ENCODE data around the gene ARHGAP12.
"Not testable (repeated sequence)": the region's sequence is repeated elsewhere in the genome, so short reads cannot be mapped to it uniquely, and the experiment has no call there.

The ARHGAP12 gene, protein sequence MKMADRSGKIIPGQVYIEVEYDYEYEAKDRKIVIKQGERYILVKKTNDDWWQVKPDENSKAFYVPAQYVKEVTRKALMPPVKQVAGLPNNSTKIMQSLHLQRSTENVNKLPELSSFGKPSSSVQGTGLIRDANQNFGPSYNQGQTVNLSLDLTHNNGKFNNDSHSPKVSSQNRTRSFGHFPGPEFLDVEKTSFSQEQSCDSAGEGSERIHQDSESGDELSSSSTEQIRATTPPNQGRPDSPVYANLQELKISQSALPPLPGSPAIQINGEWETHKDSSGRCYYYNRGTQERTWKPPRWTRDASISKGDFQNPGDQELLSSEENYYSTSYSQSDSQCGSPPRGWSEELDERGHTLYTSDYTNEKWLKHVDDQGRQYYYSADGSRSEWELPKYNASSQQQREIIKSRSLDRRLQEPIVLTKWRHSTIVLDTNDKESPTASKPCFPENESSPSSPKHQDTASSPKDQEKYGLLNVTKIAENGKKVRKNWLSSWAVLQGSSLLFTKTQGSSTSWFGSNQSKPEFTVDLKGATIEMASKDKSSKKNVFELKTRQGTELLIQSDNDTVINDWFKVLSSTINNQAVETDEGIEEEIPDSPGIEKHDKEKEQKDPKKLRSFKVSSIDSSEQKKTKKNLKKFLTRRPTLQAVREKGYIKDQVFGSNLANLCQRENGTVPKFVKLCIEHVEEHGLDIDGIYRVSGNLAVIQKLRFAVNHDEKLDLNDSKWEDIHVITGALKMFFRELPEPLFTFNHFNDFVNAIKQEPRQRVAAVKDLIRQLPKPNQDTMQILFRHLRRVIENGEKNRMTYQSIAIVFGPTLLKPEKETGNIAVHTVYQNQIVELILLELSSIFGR

DNA sequence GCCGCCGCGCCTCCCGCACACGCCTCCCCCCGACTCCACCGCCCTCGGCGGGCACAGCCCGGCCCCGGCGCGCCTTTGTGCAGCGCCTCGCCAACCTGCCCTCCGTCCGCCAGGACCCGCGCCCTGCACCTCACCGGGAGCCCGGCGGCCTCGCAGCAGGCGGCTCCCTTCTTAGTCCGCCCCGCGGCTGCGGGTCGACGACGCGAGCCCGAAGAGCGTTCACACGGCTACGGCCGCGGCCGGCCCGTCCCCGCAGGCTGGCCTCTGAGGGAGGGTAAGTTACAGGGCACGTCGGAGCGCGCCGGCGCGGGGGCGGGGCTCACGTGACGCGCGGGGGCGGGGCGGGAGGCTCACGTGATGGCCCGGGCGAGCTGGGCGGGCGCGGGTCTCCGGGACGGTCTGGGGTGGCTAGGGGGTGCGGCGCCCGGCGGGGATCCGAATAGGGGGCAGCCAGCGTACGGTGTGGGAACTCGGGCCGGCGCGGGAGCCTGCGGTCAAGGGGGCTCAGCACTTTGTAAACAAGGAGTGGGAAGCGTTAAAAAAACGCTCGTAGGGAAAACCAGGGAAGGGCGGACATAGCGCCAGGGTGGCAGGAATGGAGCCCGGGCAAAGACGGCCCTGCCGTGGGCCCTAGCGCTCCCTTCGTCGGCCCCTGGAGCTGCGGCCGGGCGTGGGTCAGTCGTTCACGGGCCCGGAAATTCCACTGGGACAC, at the start of gene ARHGAP12:
TSS of gene ARHGAP12 (minus strand) at position 283 of the 712 bp plus-strand sequence. CDS start 19,976 bp downstream, outside the sequence.
- DNase-seq: peak; percentile 68

DNA sequence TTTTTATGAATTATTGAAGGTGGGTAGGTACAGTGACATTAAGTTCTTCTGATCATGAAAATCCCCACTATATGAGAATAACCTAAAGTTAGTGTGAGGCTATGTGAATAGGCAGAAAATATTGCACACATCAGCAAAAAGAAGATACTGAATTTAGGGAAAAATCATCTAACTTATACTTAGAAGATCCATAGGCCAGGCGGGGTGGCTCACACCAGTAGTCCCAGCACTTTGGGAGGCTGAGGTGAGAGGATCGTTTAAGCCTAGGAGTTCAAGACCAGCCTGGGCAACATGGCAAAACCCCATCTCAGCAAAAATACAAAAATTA, 49.5 kb upstream of the ARHGAP12 start:
- DNase-seq: no peak

GRCh38 chr10:31977440-31978155, 49.0 kb upstream of the ARHGAP12 start:
- no peak for DNase-seq

DNA sequence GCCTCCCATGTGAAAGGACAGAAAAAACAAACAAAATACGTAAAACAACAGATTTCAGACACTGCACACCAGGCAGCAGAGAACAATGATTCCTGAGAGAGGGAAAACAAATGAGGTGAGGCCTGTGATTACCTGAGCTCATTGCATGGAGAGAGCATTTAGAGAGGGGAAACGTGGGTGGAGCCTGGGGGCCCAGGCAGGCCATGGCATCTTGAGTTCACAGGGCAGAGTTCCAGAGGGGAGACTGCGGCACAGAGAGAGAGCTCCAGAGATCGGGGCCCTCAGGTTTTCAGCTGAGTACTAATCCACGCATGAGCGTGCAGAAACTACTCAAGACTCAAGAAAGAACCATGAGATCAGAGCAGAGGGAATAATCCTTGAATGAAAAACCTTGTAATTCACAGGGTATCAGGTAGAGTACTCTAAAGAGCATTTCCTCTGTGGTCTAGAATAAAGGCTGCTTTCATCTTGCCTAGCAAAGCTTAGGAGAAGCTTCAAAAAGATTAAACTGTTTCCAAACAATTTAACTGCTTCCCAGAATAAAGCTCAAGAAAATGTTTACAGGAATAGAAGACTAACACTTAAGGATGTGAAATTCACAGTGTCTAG, 46.6 kb upstream of the ARHGAP12 start:
- no peak for DNase-seq

DNA sequence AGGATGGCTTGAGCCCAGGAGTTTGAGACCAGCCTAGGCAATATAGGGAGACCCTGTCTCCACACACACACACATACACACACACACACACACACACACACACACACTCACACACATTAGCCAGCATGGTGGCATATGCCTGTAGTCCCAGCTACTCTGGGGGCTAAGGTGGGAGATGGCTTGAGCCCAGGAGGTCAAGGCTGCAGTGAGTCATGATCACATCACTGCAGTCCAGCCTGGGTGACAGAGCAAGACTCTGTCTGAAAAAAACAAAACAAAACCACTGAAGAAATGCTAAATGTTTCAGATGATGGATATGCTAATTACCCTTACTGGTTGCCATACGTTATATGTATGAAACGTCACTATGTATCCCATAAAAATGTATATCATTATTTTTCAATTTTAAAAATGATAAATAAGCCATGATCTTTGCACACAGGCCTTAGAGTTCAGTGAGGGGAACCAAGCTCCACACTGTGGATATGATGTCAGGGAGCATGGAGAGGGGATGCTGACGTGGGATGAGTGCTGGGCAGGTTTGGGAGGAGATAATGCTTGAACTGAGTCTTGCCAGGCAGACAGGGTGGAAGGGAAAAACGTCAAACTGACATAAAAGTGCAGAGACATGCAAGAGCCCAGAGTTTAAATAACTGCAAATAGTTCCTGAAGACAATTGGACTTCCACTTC, 45.9 kb upstream of the ARHGAP12 start:
- no peak for DNase-seq

GRCh38 chr10:31972519-31973041, 43.9 kb upstream of the ARHGAP12 start:
- no peak for DNase-seq

DNA sequence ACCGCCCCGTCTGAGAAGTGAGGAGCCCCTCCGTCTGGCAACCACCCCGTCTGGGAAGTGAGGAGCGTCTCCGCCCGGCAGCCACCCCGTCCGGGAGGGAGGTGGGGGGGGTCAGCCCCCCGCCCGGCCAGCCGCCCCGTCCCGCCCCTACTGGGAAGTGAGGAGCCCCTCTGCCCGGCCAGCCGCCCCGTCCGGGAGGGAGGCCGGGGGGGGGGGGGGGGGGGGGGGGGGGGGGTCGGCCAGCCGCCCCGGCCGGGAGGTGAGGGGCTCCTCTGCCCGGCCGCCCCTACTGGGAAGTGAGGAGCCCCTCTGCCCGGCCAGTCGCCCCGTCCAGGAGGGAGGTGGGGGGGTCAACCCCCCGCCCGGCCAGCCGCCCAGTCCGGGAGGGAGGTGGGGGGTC, 41.2 kb upstream of the ARHGAP12 start:
- not testable (repeated sequence) for DNase-seq

DNA sequence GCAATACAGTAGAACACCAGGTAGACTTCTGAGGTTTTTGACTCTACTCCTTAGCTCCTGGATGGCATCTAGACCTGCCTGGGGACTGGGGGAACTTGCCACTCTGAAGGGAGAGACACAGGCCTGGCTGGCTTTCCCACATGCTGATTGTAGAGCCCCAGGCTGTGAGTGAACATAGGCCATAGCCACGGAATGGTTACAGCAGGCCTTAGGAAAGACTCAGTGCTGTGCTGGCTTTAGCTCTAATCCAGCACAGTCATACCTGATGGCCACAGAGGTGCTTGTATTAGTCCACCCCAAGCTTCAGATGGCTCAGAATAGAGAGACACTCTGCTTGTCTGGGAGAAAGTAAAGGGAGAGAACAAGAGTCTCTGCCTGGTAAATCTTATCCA, 35.0 kb upstream of the ARHGAP12 start:
- DNase-seq: no peak

- no peak for DNase-seq
These were observed 34.4 kb upstream of the ARHGAP12 start for GRCh38 chr10:31962826-31963588.

DNA sequence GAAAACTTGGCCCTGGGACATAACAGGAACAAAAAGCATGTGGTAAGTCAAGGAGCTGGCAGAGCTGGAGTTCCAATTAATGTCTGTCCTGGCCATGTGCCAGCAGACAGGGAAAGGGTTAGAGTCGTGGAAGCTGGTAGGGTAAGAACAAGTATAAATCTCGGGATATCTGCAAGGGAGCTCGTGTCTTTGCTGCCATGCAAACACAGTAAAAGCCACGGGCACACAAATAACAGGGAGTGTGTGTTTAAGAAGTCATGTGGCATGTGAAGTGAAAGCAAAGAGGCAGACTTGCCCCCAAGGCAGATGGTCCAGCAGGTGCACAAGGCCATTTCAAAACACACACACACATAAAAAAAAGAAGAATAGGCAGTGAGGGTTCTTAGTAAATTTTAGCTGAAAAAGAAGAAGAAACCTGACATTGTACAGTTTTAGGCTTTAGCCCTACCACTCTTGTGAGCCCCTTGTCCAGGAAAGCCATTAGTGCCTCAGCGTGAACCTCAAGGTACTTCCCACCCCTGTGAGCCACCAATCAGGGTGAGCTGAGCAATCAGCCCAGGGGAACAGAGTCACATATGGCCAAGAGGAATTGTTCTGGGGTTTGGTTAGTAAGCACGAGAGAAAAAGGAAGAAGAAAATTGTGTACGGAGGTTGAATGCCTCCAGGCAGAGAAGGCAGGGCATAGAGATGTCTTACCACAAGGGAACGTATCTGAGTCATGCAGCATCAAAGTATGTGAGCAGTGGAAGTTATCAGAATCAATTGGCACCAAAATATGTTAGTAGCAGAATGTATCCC, 32.8 kb upstream of the ARHGAP12 start:
- DNase-seq: no peak

DNA sequence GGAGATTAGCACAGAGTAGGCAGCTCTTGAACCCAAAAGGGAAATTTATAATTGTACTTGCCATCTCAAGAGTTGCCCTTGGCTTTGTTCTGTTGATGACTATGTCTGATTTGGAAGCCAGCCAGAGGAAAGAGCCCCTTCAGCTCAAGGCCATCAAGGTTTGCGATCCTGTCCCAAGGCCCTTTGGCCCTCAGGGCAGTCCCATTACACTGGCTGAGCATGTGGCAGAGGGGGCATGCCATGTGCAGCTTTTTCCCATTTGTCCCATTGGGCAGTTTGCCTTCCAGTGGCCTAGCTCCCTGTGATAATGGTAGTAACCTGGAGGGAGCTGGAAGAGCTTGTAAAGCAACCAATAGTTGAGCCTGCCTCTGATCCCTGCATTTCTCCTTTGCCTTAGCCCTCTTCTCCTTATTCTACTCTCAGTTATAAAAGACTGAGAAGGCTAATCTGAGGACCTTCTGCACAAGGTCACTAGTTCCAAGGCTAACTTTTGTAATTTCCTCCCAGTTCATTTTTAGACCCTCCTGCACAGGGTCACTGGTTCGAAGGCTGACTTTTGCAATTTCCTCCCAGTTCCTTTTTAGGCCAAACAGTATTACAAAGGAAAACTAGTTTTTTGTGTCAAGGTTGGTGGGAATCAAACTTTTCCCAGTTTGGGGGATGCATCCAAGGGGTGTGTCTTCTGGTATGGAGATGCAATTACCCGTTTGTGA, 31.0 kb upstream of the ARHGAP12 start:
- DNase-seq: no peak

DNA sequence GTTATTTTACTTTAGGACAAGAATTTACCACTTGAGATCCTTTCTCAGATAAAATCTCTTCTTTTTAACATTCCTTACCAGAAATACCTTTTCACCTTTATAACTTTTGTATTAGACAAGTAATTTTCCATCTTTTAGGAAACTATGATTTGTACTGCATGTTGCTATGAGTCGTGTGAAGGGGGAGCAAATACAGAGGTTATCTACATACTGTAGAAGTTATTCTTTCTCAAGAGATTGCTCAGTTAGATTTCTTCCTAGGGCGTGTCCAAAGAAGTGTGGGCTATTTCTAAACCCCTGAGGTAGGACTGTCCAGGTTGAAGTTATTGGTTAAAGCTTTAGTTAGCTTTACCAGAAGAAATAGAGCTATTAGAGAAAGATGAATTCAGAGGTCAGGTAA, 30.2 kb upstream of the ARHGAP12 start:
- DNase-seq: no peak

DNA sequence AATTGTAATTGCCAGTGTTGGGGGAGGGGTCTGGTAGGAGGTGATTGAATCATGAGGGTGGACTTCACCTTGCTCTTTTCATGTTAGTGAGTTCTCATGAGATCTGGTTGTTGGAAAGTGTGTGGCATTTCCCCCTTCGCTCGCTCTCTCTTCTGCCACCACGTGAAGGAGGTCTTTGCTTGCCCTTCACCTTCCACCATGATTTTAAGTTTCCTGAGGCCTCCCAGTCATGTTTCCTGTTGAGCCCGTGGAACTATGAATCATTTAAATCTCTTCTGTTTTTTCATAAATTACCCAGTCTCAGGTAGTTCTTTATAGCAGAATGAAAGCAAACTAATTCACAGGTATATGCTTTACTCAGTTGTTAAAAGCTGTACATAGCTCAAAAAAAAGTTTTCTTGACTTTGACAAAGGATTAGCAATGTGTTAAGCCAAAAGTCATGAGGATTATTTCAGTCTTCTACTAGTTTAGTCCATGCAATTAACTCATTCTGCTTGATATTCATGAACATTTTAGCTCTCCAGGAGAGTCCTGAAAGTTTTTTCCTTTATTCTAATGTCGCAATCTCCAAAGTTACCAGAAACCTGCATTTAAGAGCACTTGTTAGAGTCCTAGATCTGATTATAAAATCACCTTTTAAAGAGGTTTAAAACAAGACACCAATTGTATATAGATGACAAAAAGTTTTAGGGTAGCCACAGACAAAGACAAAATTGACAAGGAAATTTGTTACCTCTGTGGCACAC, 27.7 kb upstream of the ARHGAP12 start:
- no peak for DNase-seq

DNA sequence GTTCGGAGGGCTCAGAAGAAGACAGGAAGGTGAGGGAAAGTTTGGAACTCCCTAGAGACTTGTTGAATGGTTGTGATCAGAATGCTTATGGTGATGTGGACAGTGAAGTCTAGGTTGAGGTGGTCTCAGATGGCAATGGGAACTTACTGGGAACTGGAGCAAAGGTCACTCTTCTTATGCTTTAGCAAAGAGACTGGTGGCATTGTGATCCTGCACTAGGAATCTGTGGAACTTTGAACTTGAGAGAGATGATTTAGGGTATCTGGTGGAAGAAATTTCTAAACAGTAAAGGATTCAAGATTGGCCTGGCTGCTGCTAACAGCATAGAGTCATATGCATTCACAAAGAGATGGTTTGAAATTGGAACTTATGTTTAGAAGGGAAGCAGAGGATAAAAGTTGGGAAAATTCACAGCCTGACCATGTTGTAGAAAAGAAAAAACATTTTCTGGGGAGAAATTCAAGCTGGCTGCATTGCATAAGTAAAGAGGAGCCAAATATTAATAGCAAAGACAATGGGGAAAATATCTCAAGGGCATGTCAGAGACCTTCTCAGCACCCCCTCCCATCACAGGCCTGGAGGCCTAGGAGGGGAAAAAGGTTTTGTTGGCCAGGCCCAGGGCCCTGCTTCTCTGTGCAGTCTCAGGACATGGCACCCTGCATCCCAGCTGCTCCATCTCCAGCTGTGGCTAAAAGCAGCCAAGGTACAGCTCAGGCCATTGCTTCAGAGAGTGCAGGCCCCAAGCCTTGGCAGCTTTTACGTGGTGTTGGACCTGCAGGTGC, 26.0 kb upstream of the ARHGAP12 start:
- DNase-seq: no peak

- no peak for DNase-seq
These were observed 24.8 kb upstream of the ARHGAP12 start for GRCh38 chr10:31953480-31953879.

- no peak for DNase-seq
These were observed 24.4 kb upstream of the ARHGAP12 start for GRCh38 chr10:31953080-31953479.

DNA sequence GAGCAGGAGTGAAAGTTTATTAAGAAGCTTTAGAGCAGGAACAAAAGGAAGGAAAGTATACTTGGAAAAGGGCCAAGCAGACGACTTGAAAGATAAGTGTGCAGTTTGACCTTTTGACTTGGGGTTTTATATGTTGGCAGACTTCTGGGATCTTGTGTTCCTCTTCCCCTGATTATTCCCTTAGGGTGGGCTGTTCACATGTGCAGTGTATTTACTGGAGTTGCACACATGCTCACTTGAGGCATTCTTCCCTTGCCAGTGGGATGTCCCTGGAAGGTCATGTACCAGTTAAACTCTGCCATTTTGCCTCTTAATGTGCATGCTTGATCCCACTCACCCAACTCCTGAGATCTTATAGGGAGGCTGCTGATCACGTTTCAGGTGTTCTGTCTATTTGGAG, 23.4 kb upstream of the ARHGAP12 start:
- DNase-seq: no peak

DNA sequence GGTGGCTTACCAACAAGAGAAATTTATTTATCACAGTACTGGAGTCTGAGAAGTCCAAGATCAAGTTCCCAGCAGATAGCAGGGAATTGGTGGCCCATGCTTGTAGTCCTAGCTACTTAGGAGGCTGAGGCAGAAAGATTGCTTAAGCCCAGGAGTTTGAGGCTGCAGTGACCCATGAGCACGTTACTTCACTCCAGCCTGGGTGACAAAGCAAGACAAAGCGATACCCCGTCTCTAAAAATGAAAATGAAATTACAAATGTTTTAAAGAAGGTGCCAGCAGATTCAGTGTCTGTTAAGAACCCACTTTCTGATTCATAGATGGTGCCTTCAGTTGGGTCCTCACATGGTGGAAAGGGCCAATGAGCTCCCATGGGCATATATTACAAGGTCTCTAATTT, 20.6 kb upstream of the ARHGAP12 start:
- no peak for DNase-seq
